Measurements from ENCODE around the gene MBOAT2. TPM values are rescaled to one million over a fixed set of nuclear protein-coding genes. Genes with fewer than 3 reads are reported as not detected.
"Not testable (repeated sequence)": the region's sequence is repeated elsewhere in the genome, so short reads cannot be mapped to it uniquely, and the experiment has no call there.

Gene MBOAT2
- total RNA-seq (100 to 1,000 TPM in 1 of 2 donors, 10 to 100 TPM in 1; 79.6 to 116 TPM), polyA plus RNA-seq (ENCODE audit: insufficient read length in 2 of 2) (10 to 100 TPM; 75.1 to 91.4 TPM)
- long read RNA-seq, donor 1, full-length matches to known transcripts = 22 of 44 reads
- long read RNA-seq, donor 1, partial matches to known transcripts = 22 of 44 reads
- long read RNA-seq, donor 1, other reads (novel, unspliced or antisense) = 0 of 44 reads
- long read RNA-seq, donor 2, full-length matches to known transcripts = 5 of 5 reads
- long read RNA-seq, donor 2, partial matches to known transcripts = 0 of 5 reads
- long read RNA-seq, donor 2, other reads (novel, unspliced or antisense) = 0 of 5 reads
- long read RNA-seq, donor 3, full-length matches to known transcripts = 7 of 7 reads
- long read RNA-seq, donor 3, partial matches to known transcripts = 0 of 7 reads
- long read RNA-seq, donor 3, other reads (novel, unspliced or antisense) = 0 of 7 reads
- long read RNA-seq, donor 4, full-length matches to known transcripts = 13 of 13 reads
- long read RNA-seq, donor 4, partial matches to known transcripts = 0 of 13 reads
- long read RNA-seq, donor 4, other reads (novel, unspliced or antisense) = 0 of 13 reads

- H3K36me3 ChIP-seq (ENCODE audit: control insufficient read depth, insufficient read depth, low read length) = peaks cover 2% of the 10 kb centered on the region
- H3K4me3 ChIP-seq (ENCODE audit: low read depth, low read length) = peak within 1 kb of the TSS; percentile 87
- H3K27me3 ChIP-seq (ENCODE audit: control insufficient read depth, insufficient read depth, low read length) = no peaks in the 10 kb centered on the region
- peak; percentile 75 to 98 (median 89) for DNase-seq (ENCODE audit: low read depth in 4 of 6, low spot score in 6 of 6)
- under 1% methylated on average over 92 of the region's 104 CpGs for WGBS (ENCODE audit: insufficient coverage)
- H3K9me3 ChIP-seq (ENCODE audit: control insufficient read depth, insufficient read depth, low read length) = no peaks in the 10 kb centered on the region
- H3K4me1 ChIP-seq (ENCODE audit: control insufficient read depth, insufficient read depth, low read length) = peaks cover 4% of the 10 kb centered on the region
- H3K27ac ChIP-seq (ENCODE audit: low read depth, low read length) = peak within 1 kb of the TSS; percentile 94
Observed at GRCh38 chr2:9003616-9004337, at the start of gene MBOAT2. MBOAT2 (minus strand) TSS chr2:9003684; CDS start chr2:9003614, 70 bp downstream.

- peaks cover under 1% of the 10 kb centered on the region for H3K9me3 ChIP-seq (ENCODE audit: control insufficient read depth, insufficient read depth, low read length)
- no peak overlapping the region for H3K4me3 ChIP-seq (ENCODE audit: low read depth, low read length)
- no peak for DNase-seq (ENCODE audit: low read depth in 4 of 6, low spot score in 6 of 6)
- 91% methylated on average over 6 of the region's 6 CpGs for WGBS (ENCODE audit: insufficient coverage)
- no peaks in the 10 kb centered on the region for H3K27me3 ChIP-seq (ENCODE audit: control insufficient read depth, insufficient read depth, low read length)
- H3K4me1 ChIP-seq (ENCODE audit: control insufficient read depth, insufficient read depth, low read length) = no peaks in the 10 kb centered on the region
- no peaks in the 10 kb centered on the region for H3K36me3 ChIP-seq (ENCODE audit: control insufficient read depth, insufficient read depth, low read length)
- H3K27ac ChIP-seq (ENCODE audit: low read depth, low read length) = no peak overlapping the region
Observed at GRCh38 chr2:9052821-9053533, 49.5 kb upstream of the MBOAT2 start.

GRCh38 chr2:9051451-9051850, 48.0 kb upstream of the MBOAT2 start:
- H3K36me3 ChIP-seq (ENCODE audit: control insufficient read depth, insufficient read depth, low read length); H3K27me3 ChIP-seq (ENCODE audit: control insufficient read depth, insufficient read depth, low read length); DNase-seq (ENCODE audit: low read depth in 4 of 6, low spot score in 6 of 6); H3K9me3 ChIP-seq (ENCODE audit: control insufficient read depth, insufficient read depth, low read length); H3K4me1 ChIP-seq (ENCODE audit: control insufficient read depth, insufficient read depth, low read length); H3K27ac ChIP-seq (ENCODE audit: low read depth, low read length); H3K4me3 ChIP-seq (ENCODE audit: low read depth, low read length): not testable (repeated sequence)
- WGBS (ENCODE audit: insufficient coverage) = 100% methylated on average over 2 of the region's 5 CpGs

GRCh38 chr2:9050122-9050809, 46.8 kb upstream of the MBOAT2 start:
- Histone ChIP-seq H3K27me3 (ENCODE audit: control insufficient read depth, insufficient read depth, low read length) (no peaks in the 10 kb centered on the region), H3K4me3 (ENCODE audit: low read depth, low read length) (no peak overlapping the region), H3K36me3 (ENCODE audit: control insufficient read depth, insufficient read depth, low read length) (no peaks in the 10 kb centered on the region), H3K4me1 (ENCODE audit: control insufficient read depth, insufficient read depth, low read length) (no peaks in the 10 kb centered on the region), H3K9me3 (ENCODE audit: control insufficient read depth, insufficient read depth, low read length) (peaks cover 2% of the 10 kb centered on the region), H3K27ac (ENCODE audit: low read depth, low read length) (no peak overlapping the region)
- no peak for DNase-seq (ENCODE audit: low read depth in 4 of 6, low spot score in 6 of 6)
- 92% methylated on average over 5 of the region's 10 CpGs for WGBS (ENCODE audit: insufficient coverage)

GRCh38 chr2:9045595-9045994, 42.1 kb upstream of the MBOAT2 start:
- H3K9me3 ChIP-seq (ENCODE audit: control insufficient read depth, insufficient read depth, low read length) = peaks cover 2% of the 10 kb centered on the region
- no peak overlapping the region for H3K27ac ChIP-seq (ENCODE audit: low read depth, low read length)
- no peaks in the 10 kb centered on the region for H3K36me3 ChIP-seq (ENCODE audit: control insufficient read depth, insufficient read depth, low read length)
- 93% methylated on average over 4 of the region's 7 CpGs for WGBS (ENCODE audit: insufficient coverage)
- DNase-seq (ENCODE audit: low read depth in 4 of 6, low spot score in 6 of 6) = no peak
- H3K4me3 ChIP-seq (ENCODE audit: low read depth, low read length) = no peak overlapping the region
- no peaks in the 10 kb centered on the region for H3K4me1 ChIP-seq (ENCODE audit: control insufficient read depth, insufficient read depth, low read length)
- H3K27me3 ChIP-seq (ENCODE audit: control insufficient read depth, insufficient read depth, low read length) = no peaks in the 10 kb centered on the region

- DNase-seq (ENCODE audit: low read depth in 4 of 6, low spot score in 6 of 6); H3K4me3 ChIP-seq (ENCODE audit: low read depth, low read length); H3K9me3 ChIP-seq (ENCODE audit: control insufficient read depth, insufficient read depth, low read length); H3K4me1 ChIP-seq (ENCODE audit: control insufficient read depth, insufficient read depth, low read length); H3K27ac ChIP-seq (ENCODE audit: low read depth, low read length); H3K27me3 ChIP-seq (ENCODE audit: control insufficient read depth, insufficient read depth, low read length); H3K36me3 ChIP-seq (ENCODE audit: control insufficient read depth, insufficient read depth, low read length): not testable (repeated sequence)
- no CpG with 5 or more reads among the region's 2 CpGs for WGBS (ENCODE audit: insufficient coverage)
Observed at GRCh38 chr2:9043491-9043890, 40.0 kb upstream of the MBOAT2 start.

- Histone ChIP-seq H3K36me3 (ENCODE audit: control insufficient read depth, insufficient read depth, low read length) (no peaks in the 10 kb centered on the region), H3K9me3 (ENCODE audit: control insufficient read depth, insufficient read depth, low read length) (no peaks in the 10 kb centered on the region), H3K4me1 (ENCODE audit: control insufficient read depth, insufficient read depth, low read length) (peaks cover 8% of the 10 kb centered on the region), H3K4me3 (ENCODE audit: low read depth, low read length) (no peak overlapping the region), H3K27me3 (ENCODE audit: control insufficient read depth, insufficient read depth, low read length) (no peaks in the 10 kb centered on the region), H3K27ac (ENCODE audit: low read depth, low read length) (no peak overlapping the region)
- WGBS (ENCODE audit: insufficient coverage) = no CpG with 5 or more reads among the region's 1 CpG
- DNase-seq (ENCODE audit: low read depth in 4 of 6, low spot score in 6 of 6) = peak in 1 of 6 donors; percentile 64
Observed at GRCh38 chr2:9037166-9037565, 33.7 kb upstream of the MBOAT2 start.

GRCh38 chr2:9033385-9034168, 30.1 kb upstream of the MBOAT2 start:
- H3K27ac ChIP-seq (ENCODE audit: low read depth, low read length) = peak overlapping the region; percentile 52
- no peaks in the 10 kb centered on the region for H3K9me3 ChIP-seq (ENCODE audit: control insufficient read depth, insufficient read depth, low read length)
- WGBS (ENCODE audit: insufficient coverage) = 31% methylated on average over 2 of the region's 7 CpGs
- H3K4me3 ChIP-seq (ENCODE audit: low read depth, low read length) = no peak overlapping the region
- H3K36me3 ChIP-seq (ENCODE audit: control insufficient read depth, insufficient read depth, low read length) = no peaks in the 10 kb centered on the region
- H3K4me1 ChIP-seq (ENCODE audit: control insufficient read depth, insufficient read depth, low read length) = peaks cover 8% of the 10 kb centered on the region
- H3K27me3 ChIP-seq (ENCODE audit: control insufficient read depth, insufficient read depth, low read length) = no peaks in the 10 kb centered on the region
- DNase-seq (ENCODE audit: low read depth in 4 of 6, low spot score in 6 of 6) = peak in 2 of 6 donors; percentile 41 to 55

Measured in spinal cord (tissue), 10 donors.